GM19043 (cell line): ENCODE results near the gene WNT6.

Experiments
- ATAC-seq: cut with Tn5 transposase; IDR thresholded peaks from one replicate; pipeline ENCODE4 v1.9.1; 2021; ENCODE audit warnings: low read depth; ENCODE audit not compliant: unreplicated experiment

WNT6 gene

GRCh38 chr2:218889937-218890336 is 30.3 kb downstream of the WNT6 start:
- no peak for ATAC-seq

- ATAC-seq, result no peak
Observed at GRCh38 chr2:218890369-218890768, 30.8 kb downstream of the WNT6 start.

- ATAC-seq, result no peak
Observed at GRCh38 chr2:218891275-218892135, 31.9 kb downstream of the WNT6 start.

- peak; percentile 38 for ATAC-seq
Observed at GRCh38 chr2:218892693-218893348, 33.2 kb downstream of the WNT6 start.

GRCh38 chr2:218893349-218894150 is 33.9 kb downstream of the WNT6 start:
- ATAC-seq, result no peak

GRCh38 chr2:218894151-218894879 is 34.7 kb downstream of the WNT6 start:
- no peak for ATAC-seq

GRCh38 chr2:218894880-218895157 is 35.2 kb downstream of the WNT6 start:
- ATAC-seq, result no peak

GRCh38 chr2:218895326-218895725 is 35.7 kb downstream of the WNT6 start:
- ATAC-seq, result no peak

- peak; percentile 14 for ATAC-seq
Observed at GRCh38 chr2:218895759-218896500, 36.3 kb downstream of the WNT6 start.

GRCh38 chr2:218896501-218897393 is 37.1 kb downstream of the WNT6 start:
- ATAC-seq, result peak; percentile 62

- ATAC-seq, result no peak
Observed at GRCh38 chr2:218897394-218898108, 37.9 kb downstream of the WNT6 start.

GRCh38 chr2:218898109-218898878 is 38.7 kb downstream of the WNT6 start:
- ATAC-seq, result peak; percentile 38

- ATAC-seq, result no peak
Observed at GRCh38 chr2:218899147-218899546, 39.5 kb downstream of the WNT6 start.

- no peak for ATAC-seq
Observed at GRCh38 chr2:218902427-218902826, 42.8 kb downstream of the WNT6 start.

- ATAC-seq, result no peak
Observed at GRCh38 chr2:218904176-218904575, 44.6 kb downstream of the WNT6 start.

- peak; percentile 92 for ATAC-seq
Observed at GRCh38 chr2:218908721-218909619, 49.4 kb downstream of the WNT6 start.

GRCh38 chr2:218910741-218911140 is 51.1 kb downstream of the WNT6 start:
- ATAC-seq, result no peak
